Measurements from ENCODE around the gene P2RX2.

DNA sequence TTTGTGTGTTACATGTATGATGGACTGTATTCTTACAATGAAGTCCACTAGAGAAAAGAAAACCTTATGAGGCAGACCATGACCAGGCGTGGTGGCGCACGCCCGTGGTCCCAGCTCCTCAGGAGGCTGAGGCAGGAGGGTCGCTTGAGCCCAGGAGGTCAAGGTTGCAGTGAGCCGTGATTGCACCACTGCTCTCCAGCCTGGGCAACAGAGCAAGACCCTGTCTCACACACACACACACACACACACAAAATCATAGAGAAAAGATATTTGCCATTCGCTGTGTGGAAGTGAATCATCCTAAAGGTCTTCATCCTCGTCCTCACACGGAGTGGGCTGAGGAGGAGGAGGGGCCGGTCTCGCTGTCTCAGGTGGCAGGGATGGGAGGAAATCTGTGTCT is 40.5 kb upstream of the P2RX2 start:
- TF ChIP-seq CTCF (IDR thresholded peaks at IDR 0.05), result no peak
- TF ChIP-seq POLR2A (IDR thresholded peaks at IDR 0.05), result no peak
